ENCODE results near the gene ABCA1. TPM values are rescaled to one million over a fixed set of nuclear protein-coding genes. Genes with fewer than 3 reads are reported as not detected.

ABCA1 gene
- total and polyA plus RNA-seq, 2 of the 4 experiments (the other 2 are of a cell fraction): 5.8 to 52.2 TPM

DNA sequence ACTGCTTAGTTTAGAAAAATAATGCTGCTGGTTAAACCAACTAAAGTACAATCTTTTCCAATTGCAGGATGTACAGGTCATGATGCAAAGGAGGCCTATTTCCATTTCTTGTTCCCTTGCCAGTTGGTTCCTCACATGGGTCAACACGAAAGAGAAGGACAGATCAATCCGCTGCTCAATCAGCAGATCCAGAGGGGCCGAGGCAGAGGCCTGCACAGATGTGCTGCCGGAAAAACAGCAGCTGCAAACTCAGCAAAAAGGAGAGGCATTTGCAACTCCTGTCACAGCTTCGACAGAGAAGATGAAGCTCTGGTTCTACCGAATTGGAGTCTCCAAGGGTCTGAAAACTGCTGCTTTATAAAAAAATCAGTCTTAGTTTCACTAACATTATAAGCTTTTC lies 94.3 kb downstream of the ABCA1 start:
- peaks cover 0 to 16% of the 10 kb centered on the region in 2 experiments; a peak in 3 of 4 replicates for H3K79me1 ChIP-seq (ENCODE audit: low read depth in 1 of 2, low read length in 2 of 2)

More for the DNA sequence above, 94.3 kb downstream of the ABCA1 start:
- intact Hi-C loops (cut with micrococcal nuclease): no loop called here
- Histone ChIP-seq H3K4me2 (ENCODE audit: low read depth, low read length) (no peak overlapping the region), H2AK9ac (replicated peaks; ENCODE audit: low read depth, low read length, poor library complexity) (no peak overlapping the region), H3K4me1 (ENCODE audit: control insufficient read depth, insufficient read depth, low read length) (peaks cover 4% of the 10 kb centered on the region), H3K14ac (replicated peaks; ENCODE audit: low read depth, low read length) (no peak overlapping the region), H2BK15ac (ENCODE audit: low read depth, low read length) (no peak overlapping the region), H2BK120ac (ENCODE audit: low read depth, low read length) (no peak overlapping the region), H3K9me3 (ENCODE audit: control insufficient read depth, insufficient read depth, low read length) (no peaks in the 10 kb centered on the region), H2AK5ac (ENCODE audit: low read depth, low read length) (no peak overlapping the region), H3K27me3 (ENCODE audit: control insufficient read depth, insufficient read depth, low read length) (no peaks in the 10 kb centered on the region), H3K9me1 (ENCODE audit: insufficient read depth, low read length) (peaks cover 23% of the 10 kb centered on the region), H3K27ac (ENCODE audit: insufficient read depth, low read length) (no peak overlapping the region), H3K56ac (ENCODE audit: extremely low read depth, insufficient read depth, low read length) (no peak overlapping the region), H3K36me3 (ENCODE audit: control insufficient read depth, insufficient read depth, low read length) (peaks cover 71% of the 10 kb centered on the region), H2AFZ (replicated peaks; ENCODE audit: low read length, poor library complexity) (no peak overlapping the region), H2BK20ac (ENCODE audit: low read depth, low read length) (no peak overlapping the region), H4K5ac (ENCODE audit: low read depth, low read length) (no peak overlapping the region), H3K23ac (ENCODE audit: low read depth, low read length) (no peak overlapping the region), H4K91ac (ENCODE audit: insufficient read depth, low read depth, low read length) (no peak overlapping the region), H3K18ac (ENCODE audit: low read depth, low read length) (no peak overlapping the region), H3K9ac (ENCODE audit: low read depth, low read length) (no peak overlapping the region), H4K8ac (ENCODE audit: low read depth in 2 of 2, low read length in 2 of 2) (no peak overlapping the region), H2BK5ac (ENCODE audit: low read depth, low read length, poor library complexity, severe bottlenecking) (no peak overlapping the region), H3K4me3 (ENCODE audit: insufficient read depth, low read depth, low read length) (no peak overlapping the region), H3K4ac (ENCODE audit: low read depth, low read length) (no peak overlapping the region), H4K20me1 (ENCODE audit: insufficient read depth, low read length) (no peaks in the 10 kb centered on the region; the same call in 1 of the 2 replicates)
- DNase-seq (no peak), ATAC-seq (ENCODE audit: low read depth) (no peak)
- ChIA-PET CTCF (no interaction called here), POLR2A (ENCODE audit: unreplicated experiment) (no interaction called here)
- in situ Hi-C loops (cut with MboI; ENCODE audit: low sequenced_read_pairs): no loop called here
- no peak for TF ChIP-seq SMC3 (IDR thresholded peaks at IDR 0.05; ENCODE audit: low read depth, low read length)
- 63% methylated on average over 4 of the region's 6 CpGs; no CpG with 5 or more reads in 1 of the 2 experiments for WGBS, 2 experiments (ENCODE audit: extremely low coverage in 2 of 2, insufficient read length in 1 of 2)
- dilution Hi-C loops (cut with HindIII; ENCODE audit: low sequenced_read_pairs, unreplicated experiment): no loop called here
- BruUV-seq (replicated peaks): no TSS peak
